Right kidney (tissue), 9 donors: Measurements from ENCODE around the gene PPRC1.

Experiments
- DNase-seq: peaks from one replicate; pipeline ENCODE4 v3.0.0-alpha.2; 2016
- long read RNA-seq, 8 donors: transcript quantifications; one replicate each; lab custom pipeline, GENCODE V29; 2026

The PPRC1 gene, protein sequence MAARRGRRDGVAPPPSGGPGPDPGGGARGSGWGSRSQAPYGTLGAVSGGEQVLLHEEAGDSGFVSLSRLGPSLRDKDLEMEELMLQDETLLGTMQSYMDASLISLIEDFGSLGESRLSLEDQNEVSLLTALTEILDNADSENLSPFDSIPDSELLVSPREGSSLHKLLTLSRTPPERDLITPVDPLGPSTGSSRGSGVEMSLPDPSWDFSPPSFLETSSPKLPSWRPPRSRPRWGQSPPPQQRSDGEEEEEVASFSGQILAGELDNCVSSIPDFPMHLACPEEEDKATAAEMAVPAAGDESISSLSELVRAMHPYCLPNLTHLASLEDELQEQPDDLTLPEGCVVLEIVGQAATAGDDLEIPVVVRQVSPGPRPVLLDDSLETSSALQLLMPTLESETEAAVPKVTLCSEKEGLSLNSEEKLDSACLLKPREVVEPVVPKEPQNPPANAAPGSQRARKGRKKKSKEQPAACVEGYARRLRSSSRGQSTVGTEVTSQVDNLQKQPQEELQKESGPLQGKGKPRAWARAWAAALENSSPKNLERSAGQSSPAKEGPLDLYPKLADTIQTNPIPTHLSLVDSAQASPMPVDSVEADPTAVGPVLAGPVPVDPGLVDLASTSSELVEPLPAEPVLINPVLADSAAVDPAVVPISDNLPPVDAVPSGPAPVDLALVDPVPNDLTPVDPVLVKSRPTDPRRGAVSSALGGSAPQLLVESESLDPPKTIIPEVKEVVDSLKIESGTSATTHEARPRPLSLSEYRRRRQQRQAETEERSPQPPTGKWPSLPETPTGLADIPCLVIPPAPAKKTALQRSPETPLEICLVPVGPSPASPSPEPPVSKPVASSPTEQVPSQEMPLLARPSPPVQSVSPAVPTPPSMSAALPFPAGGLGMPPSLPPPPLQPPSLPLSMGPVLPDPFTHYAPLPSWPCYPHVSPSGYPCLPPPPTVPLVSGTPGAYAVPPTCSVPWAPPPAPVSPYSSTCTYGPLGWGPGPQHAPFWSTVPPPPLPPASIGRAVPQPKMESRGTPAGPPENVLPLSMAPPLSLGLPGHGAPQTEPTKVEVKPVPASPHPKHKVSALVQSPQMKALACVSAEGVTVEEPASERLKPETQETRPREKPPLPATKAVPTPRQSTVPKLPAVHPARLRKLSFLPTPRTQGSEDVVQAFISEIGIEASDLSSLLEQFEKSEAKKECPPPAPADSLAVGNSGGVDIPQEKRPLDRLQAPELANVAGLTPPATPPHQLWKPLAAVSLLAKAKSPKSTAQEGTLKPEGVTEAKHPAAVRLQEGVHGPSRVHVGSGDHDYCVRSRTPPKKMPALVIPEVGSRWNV (N-terminal part only)
- long read RNA-seq, donor 1, full-length matches to known transcripts = 1 of 1 reads
- long read RNA-seq, donor 1, partial matches to known transcripts = 0 of 1 reads
- long read RNA-seq, donor 1, other reads (novel, unspliced or antisense) = 0 of 1 reads
- long read RNA-seq, donor 2, full-length matches to known transcripts = 1 of 1 reads
- long read RNA-seq, donor 2, partial matches to known transcripts = 0 of 1 reads
- long read RNA-seq, donor 2, other reads (novel, unspliced or antisense) = 0 of 1 reads
- long read RNA-seq, donor 3 = 0 reads
- long read RNA-seq, donor 4, partial matches to known transcripts = 0 of 2 reads
- long read RNA-seq, donor 4, other reads (novel, unspliced or antisense) = 0 of 2 reads
- long read RNA-seq, donor 5 = 0 reads
- long read RNA-seq, donor 6, full-length matches to known transcripts = 4 of 4 reads
- long read RNA-seq, donor 6, partial matches to known transcripts = 0 of 4 reads
- long read RNA-seq, donor 6, other reads (novel, unspliced or antisense) = 0 of 4 reads
- long read RNA-seq, donor 7, partial matches to known transcripts = 10 of 12 reads
- long read RNA-seq, donor 7, other reads (novel, unspliced or antisense) = 0 of 12 reads
- long read RNA-seq, donor 8, full-length matches to known transcripts = 3 of 3 reads
- long read RNA-seq, donor 8, partial matches to known transcripts = 0 of 3 reads
- long read RNA-seq, donor 8, other reads (novel, unspliced or antisense) = 0 of 3 reads

DNA sequence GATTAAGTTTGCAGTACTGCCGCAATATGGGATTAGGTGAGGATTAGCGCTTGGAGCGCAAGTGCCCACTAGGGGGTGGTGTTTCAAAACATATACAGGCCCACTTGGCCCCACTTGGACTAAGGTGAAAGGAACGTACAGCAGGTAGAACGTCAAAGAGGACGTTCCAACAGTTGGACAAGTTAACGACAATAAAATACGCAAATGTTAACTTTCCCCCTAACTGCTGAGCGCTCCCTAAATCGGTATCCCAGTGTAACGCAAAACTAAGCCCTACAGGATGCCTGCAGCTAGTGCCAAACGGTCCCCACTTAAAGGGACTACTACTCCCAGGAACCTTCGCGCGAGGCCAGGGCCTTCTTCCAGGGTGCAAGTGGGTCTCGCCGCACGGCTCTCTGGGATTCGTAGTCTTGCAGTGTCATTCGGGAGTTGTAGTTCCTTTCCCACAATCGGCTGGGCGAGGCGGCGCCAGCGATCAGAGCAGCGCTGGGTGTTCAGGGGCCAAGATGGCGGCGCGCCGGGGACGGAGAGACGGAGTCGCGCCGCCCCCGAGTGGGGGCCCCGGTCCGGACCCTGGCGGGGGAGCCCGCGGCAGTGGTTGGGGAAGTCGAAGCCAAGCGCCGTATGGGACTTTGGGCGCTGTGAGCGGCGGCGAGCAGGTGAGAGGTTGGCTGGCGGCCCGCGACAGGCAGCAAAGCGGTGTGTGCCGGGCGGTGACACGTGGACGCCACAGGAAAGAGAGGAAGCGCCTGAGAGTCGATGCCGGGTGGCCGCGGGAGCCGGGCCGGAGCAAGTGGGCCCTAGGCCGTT lies at the start of gene PPRC1:
PPRC1 (plus strand) TSS at position 478 of the 810 bp plus-strand sequence; CDS start at position 507, 29 bp downstream.
- DNase-seq = peak; percentile 97

DNA sequence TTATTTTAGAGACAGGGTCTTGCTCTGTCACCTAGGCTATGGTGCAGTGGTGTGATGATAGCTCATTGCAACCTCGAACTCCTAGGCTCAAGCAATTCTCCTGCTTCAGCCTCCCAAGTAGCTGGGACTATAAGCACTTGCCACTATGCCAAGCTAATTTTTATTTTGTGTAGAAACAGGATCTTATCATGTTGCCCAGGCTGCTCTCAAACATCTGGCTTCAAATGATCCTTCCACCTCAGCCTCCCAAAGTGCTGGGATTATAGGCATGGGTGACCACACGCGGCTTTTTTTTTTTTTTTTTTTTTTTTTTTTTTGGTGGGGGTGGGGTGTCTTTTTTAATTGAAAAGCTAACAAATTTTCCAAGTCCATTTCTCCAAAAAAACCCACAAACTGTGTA lies 49.3 kb upstream of the PPRC1 start:
- DNase-seq = no peak

DNA sequence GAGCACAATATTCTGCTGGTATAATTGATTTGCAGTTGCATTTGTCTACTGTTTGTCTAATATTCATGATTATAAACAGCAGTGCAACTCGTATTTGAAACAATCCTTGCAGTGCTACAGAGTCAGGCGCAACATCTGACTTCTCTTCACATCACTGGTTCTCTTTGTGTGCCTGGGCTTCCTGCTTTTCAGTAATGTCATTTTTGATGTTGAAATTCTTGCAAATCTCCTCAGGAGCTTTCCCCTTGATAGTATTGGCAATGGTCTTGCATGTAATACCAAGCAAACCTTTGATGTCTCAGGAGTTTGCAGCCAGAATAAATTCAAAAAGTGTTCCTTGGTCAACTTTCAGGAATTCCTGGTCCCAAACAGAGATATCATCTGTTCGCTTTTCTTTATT lies 47.5 kb upstream of the PPRC1 start:
- DNase-seq = no peak

DNA sequence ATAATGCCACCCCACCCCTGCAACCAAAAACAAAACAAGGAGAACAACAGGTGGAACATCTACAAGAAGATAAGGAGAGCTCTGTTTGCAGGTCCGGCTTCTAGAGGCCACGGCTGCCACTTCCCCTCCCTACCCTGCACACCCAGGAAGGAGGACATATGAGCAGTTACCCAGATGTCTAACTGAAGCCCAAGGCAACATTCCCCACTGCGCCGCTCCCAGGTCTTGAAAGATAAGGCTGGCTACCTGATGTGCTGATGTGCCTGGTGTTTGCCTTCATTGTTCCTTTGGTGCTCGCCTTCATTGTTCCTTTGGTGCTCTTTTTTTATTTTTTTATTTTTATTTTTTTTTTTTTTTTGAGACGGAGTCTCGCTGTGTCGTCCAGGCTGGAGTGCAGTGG lies 46.6 kb upstream of the PPRC1 start:
- no peak for DNase-seq

DNA sequence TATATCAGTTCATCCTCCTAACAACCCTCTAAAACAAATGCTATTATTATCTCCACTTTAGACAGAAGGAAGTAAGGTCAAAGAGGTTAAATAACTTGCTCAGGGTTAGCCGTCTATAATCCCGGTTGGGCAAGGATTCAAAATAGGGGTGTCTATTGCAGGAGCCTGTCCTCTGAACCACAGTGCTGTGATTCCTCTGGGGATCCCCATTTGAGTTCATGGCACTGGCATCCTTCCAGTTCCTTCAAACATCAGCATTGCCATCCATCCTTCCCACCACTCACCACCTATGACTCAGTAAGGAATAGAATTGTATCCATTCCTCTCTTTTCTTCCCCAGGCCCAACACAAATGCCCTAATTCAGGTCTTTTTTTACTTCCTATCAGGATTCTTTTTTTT lies 42.1 kb upstream of the PPRC1 start:
- no peak for DNase-seq

DNA sequence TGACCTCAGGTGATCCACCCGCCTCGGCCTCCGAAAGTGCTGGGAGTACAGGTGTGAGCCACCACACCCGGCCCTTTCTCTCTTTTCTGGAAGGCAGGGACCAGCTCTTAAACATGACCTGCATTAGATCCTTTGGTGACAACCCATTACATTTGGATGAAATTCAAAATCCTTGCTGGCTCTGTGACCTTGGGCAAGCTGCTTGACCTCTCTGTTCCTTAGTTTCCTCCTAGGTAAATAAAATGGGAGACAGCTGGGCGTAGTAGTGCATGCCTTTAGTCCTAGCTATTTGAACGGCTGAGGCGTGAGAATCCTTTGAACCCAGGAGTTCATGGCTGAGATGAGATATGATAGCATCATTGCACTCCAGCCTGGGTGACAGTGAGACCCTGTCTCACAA lies 36.4 kb upstream of the PPRC1 start:
- DNase-seq = no peak

DNA sequence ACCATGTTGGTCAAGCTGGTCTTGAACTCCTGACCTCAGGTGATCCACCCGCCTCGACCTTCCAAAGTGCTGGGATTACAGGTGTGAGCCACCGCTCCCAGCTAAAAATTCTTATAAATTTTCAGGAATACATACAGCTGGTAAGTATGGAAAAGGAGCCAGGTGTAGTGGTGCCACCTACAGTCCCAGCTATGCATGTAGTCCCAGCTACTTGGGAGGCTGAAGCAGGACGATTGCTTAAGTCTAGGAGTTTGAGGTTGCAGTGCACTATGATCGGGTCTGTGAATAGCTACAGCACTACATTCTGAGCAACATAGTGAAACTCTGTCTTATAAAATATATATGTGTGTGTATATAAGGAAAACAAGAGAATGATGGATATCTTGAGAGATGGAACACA lies 31.7 kb upstream of the PPRC1 start:
- no peak for DNase-seq

DNA sequence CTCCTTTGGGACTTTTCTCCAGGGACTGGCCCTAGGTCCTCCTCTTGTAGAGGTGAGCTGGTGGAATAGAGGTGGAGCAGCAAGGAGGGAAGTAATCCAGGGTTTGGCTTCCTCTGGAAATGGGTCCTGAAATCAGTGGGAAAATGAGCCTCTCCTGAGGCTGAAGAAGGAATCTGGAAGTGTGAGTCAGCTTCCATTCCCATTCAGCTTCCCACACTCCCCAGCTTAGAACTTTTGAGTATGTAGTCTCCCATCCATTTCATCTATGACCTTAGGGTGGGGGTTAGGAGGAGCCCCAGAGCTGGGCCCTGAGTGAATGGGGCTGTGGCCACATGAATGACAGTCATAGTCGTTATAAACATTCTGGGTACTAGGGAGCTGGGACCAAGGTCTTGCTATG lies 30.4 kb upstream of the PPRC1 start:
- DNase-seq = no peak

DNA sequence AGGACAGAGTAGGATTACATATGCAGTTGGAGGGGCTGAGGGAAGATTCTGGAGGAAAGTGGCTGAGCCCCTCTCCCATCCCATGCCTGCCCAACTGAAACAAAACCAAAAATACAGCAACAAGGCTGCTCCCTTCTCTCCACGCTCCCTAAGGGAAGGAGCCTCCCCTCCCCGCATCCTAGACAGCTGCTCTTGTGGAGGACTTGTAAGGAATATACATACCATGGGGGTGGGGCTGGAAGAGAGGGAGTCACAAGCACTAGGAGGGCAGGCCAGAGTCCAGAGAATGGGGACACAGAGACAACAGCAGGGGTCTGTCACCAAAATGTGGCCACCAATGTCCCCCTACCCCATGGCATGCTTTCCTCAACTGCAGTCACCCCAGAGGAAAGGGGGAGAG lies 25.8 kb upstream of the PPRC1 start:
- DNase-seq = no peak

DNA sequence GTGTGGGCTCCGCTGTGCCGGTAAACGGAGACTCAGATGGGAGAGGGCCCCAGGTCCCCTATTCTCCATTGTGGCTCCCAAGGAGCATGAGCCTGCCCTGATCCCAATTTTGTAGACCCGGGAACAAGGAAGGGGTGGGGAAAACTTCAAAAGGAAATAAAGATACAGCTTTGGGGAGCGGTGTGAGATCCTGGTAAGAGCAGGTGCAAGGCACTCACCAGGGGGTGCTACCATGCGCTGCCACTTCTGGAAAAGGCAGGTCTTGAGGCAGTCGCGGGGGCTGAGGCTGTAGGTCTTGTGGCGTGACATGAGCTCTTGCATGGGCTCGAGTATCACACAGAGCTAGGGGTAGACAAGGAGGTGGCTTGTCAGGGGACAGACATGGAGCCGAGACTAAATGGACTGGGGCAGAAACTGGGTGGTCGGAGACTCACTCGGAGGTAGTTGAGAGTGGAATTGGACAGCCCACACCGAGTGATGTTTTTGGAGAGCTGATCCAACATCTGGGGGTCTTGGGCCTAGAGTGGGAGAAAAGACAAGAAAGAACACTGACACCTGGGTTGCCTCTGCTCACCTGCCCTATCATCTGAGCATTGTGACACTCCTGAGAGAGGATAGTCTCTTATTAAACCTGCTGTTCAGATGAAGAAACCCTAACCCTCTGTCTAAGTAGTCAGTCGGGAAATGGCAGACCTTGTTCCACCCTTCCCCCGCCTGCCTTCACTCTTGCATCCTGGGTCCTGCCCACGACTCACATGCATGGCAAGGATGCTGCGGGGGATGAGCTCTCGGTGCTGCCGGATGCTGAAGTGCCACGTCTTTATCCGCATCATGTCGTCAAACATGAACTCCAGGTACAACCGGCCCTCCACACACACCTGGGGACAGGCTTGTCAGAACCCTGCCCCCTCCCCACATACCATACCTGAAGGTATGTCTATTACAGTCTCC lies 23.4 kb upstream of the PPRC1 start:
- no peak for DNase-seq

DNA sequence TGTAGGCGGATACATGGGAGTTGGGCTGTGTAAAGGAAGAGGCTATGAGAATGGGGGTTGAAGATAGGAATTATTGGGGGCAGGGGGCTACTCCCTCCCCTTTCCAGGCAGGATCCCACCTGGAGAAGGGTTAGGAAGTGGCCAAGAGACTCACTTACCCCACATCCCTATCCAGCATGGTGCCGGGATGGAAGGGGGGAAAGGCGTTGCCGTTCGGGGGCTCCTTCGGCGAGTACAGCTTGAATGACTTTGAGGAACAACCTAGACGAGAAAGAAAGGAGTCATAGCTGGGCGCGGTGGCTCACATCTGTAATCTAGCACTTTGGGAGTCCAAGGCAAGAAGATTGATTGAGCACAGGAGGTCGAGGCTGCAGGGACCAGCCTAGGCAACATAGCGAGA lies 21.6 kb upstream of the PPRC1 start:
- no peak for DNase-seq

DNA sequence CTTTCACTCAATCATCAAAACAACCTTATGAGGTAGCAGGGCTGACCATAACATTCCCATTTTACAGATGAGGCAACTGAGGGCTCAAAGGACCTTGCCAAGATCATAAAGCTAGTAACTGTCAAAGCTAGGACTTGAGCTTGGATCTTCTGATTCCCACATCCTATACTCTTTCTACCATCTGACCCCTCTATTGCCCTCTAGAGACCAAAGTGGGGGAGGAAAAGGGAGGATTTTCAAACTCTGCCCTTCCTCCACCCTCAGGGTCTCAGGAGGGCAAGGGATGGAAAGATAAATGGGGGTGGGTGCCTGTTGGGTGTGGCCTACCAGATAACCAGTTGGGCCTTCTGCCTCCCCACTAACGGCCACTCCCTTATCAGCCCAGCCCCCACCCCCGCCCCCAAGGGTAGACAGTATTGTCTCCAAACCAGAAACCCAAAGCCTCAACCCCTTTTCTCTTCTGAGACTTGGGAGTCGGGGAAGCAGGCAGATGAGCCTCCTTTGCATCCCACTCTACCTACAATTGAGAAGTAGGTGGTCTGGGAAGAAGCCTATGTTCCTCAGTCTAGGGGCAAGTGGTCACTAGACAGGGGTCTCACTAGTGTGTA lies 20.5 kb upstream of the PPRC1 start:
- no peak for DNase-seq

DNA sequence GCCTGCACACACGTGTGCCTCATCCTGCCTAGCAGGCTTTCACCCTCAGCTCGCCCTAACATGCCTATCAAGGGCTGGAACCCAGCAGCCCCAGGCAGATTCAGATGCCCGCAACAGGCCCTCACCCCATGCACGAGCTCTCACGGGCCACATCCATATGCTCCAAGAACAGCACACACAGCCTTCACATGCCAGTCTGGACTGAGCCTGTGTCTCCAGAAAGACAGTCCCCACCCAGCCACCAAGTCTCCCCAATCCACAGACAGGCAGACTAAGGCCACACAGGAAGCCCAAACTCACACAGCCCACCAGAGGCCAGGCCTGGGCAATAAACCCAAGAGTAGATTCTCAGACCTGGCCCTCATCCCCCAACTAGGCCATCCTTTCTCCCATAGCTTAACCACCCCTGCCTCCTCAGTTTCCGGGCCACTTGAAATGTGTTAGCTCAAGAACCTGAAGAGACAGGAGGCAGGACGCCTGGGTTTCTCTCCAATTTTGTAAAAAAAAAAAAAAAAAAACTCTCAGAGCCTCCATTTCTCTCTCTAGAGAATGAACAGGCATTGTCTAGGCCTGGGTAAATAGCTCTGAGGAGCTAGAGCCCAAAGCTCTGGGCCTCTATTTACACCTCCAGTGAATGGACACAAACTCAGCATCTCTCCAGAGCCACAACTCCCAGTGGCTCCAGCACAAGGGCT lies 19.4 kb upstream of the PPRC1 start:
- peak; percentile 10 for DNase-seq

DNA sequence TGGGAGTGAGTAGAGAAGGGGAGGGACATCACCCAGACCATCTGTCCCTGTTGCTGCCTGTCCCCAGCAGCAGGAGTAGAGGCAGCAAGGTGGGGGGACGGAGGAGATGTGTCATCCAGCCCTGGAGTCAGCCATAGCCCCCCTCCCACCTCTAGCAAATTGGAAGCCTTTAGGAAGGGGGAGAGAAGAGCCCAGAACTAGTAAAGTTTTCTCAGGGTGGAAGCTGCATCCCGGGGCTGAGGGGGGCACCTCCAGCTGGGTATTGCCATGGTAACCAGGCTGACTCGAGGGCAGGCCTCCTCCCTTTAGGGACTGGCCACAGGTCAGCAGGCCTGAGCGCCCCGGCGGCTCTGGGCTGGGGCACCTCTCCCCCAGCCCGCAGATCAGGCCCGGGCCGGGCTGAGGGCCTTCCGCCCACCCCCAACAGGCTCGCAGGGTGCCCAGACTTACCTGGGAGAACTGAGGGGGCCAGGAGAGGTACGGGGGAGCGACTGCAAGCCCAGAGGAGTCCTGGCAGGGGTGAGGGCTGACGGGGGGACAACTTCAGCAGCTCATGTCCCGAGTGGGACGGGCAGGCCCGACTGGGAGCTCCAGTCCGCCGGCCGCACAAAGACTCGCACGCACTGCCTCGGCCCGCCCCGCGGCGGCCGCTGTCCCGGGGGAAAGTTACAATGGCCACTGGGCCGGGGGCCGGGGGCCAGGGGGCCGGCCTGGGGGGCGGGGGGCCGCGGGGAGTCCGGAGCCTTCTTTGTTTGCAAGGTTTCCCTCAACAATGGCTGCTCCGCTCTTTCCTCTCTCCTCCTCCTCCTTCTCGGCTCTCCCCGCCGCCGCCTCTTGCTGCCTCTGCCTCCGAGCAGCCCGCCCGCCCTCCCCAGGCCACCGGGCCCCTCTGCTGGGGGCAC lies 18.6 kb upstream of the PPRC1 start:
- peak; percentile 69 for DNase-seq

DNA sequence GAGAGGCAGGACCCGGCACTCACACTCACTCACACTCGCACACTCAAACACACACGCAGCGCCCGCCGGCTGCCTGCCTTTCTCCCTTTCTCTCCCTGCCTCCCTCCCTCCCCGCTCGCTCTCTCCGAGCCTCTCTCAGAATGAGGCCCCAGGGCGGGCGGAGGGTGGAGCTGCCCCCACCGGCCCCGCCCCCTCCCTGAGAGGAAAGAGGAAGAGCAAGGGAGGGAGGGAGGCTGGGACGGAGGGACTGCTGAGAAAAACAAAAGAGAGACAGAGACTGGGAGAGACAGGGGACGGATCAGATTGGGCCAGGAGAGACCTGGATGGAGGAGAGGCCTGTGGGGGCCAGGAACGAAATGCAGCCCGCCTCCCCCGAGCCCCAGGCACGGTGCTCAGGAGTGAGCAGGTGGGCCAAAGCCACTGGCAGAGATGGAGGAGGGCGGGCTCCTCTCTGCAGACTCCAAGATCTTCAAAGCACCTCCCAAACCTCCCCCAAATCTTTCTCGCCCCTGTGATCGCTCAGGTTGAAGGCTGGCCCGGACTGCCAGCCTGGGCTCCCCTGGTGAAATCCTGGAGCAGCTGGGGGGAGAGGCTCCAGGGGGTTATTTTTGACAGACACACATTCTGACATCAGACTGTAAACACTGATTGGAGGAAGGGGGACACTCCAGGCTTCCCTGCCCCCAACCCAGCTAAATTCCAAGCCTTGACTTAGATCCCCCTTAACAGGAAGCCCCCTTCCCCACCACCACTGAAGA lies 17.8 kb upstream of the PPRC1 start:
- DNase-seq = peak; percentile 85

DNA sequence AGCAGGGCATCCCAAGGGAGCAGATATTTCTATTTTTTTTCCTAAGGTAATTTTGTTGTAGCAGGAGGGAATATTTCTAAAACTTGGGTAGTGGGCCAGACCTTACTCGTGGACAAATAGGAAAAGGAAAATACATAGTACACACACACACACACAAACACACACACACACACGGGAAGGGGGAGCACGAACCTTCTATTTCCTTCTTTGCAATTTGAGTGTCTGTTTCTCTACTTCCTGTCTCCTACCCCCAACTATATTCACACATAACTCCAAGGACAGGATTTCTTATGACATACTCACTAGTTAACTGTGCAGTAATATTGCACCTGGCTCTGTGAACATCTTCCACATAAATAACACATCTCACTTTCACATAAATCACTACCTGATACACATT lies 17.1 kb upstream of the PPRC1 start:
- no peak for DNase-seq
